HAP-1 (cell line): ENCODE measurements around the gene NAGK.

Experiments used
- DNase-seq, 2 experiments: peaks; one replicate each; pipeline ENCODE4 v3.0.0-alpha.2; 2016 to 2020; ENCODE audit warnings: low spot score in 2 of 2
- H3K27me3 ChIP-seq: fragments of 250-450 bp; sonication (Bioruptor Pico); 2 replicates; pipeline ENCODE4 v1.5.1; 2020; ENCODE audit warnings: low read depth, mild to moderate bottlenecking, moderate library complexity
- H3K36me3 ChIP-seq: fragments of 250-450 bp; sonication (Bioruptor Pico); replicated peaks from 2 replicates; pipeline ENCODE4 v1.5.1; 2020; ENCODE audit warnings: mild to moderate bottlenecking
- H3K4me1 ChIP-seq: fragments of 250-450 bp; sonication (Bioruptor Pico); 2 replicates; pipeline ENCODE4 v1.5.1; 2020; ENCODE audit warnings: mild to moderate bottlenecking
- H3K4me3 ChIP-seq: fragments of 250-450 bp; sonication (Bioruptor Pico); 2 replicates; pipeline ENCODE4 v1.5.1; 2020; ENCODE audit warnings: mild to moderate bottlenecking, moderate library complexity
- H3K9me3 ChIP-seq: fragments of 250-450 bp; sonication (Bioruptor Pico); 2 replicates; pipeline ENCODE4 v1.5.1; 2020; ENCODE audit warnings: mild to moderate bottlenecking, moderate library complexity
- in situ Hi-C: fragments of 300-500 bp; cut with MboI; formaldehyde crosslinking; loops from 3 replicates; pipeline ENCODE4 v1.14.3; 2020; ENCODE audit warnings: low sequenced_read_pairs, inconsistent platforms, mixed read lengths

The NAGK gene

DNA sequence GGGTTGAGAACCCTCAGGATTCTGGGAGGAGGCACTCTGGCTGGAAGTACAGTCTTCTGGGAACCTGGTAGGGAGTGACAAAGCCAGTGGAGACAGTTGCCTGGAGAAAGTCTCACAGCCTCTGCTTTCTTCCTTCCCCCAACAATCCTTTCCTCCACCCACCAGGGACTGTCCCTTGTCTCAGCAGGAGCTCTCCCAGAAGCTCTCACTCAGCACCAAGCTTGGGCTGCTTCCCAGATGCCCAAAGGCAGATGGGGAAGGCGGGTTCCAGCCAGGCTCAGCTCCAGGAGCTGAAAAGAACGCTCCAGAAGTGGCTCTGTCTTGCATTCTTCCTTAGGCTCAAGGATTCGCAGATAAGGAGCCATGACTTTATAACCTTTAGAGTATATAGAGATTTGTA, 7.6 kb upstream of the NAGK start:
- no peaks in the 10 kb centered on the region for H3K4me1 ChIP-seq
- no peak overlapping the region for H3K4me3 ChIP-seq
- no peaks in the 10 kb centered on the region for H3K9me3 ChIP-seq
- in situ Hi-C loops, result no loop called here
- H3K36me3 ChIP-seq, result no peaks in the 10 kb centered on the region
- peaks cover 7% of the 10 kb centered on the region; the same call in 1 of the 2 replicates for H3K27me3 ChIP-seq
- DNase-seq, result no peak

DNA sequence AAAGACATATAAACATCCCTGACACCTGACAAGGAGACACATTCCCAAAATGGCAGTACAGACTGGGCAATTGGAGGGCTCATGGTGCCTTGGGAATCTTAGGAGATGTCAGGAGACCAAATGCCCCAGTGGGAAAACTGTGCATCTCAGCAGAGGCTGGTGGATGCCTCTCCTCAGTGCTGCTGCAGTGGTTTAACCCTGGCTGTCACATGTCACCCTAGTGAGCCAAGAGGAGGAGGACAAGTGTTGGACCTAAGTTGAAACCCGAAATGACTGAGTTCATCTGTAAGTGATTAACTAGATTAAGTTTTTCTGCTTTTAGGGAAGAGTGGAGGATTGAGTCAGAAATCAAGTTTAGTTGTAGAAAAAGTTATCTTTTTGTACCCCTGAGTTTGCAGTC, 5.2 kb upstream of the NAGK start:
- H3K4me1 ChIP-seq, result peaks cover 7% of the 10 kb centered on the region
- in situ Hi-C loops, result no loop called here
- H3K4me3 ChIP-seq, result no peak overlapping the region
- peaks cover 7% of the 10 kb centered on the region; the same call in 1 of the 2 replicates for H3K27me3 ChIP-seq
- H3K9me3 ChIP-seq, result no peaks in the 10 kb centered on the region
- DNase-seq, result no peak
- H3K36me3 ChIP-seq, result no peaks in the 10 kb centered on the region

DNA sequence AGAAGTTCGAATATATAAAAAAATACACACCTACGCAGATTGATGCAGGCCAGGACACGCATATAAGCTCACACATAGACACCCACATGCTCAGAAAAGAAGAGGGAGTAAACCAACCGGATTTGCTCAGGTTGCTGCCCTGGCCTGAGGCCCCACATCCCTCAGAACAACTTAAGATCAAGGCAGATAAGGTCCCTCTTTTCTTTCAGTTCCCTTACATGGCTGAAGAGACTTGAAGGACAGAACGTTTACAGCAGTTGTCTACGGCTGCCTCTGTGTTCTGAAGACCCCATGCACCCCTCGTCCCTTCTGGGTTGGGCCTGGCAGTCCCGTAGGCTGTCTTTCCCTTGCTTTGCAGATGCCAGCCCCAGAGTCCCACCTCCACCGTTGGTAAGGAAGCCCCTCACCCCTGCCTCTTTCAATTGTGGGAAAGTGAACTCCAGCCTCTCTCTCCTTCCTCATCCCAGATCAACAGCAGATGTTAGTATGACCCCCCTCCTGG, 4.3 kb upstream of the NAGK start:
- no peak for DNase-seq
- in situ Hi-C loops, result no loop called here
- Histone ChIP-seq H3K4me3 (no peak overlapping the region), H3K27me3 (peaks cover 7% of the 10 kb centered on the region; the same call in 1 of the 2 replicates), H3K36me3 (no peaks in the 10 kb centered on the region), H3K9me3 (no peaks in the 10 kb centered on the region), H3K4me1 (peaks cover 7% of the 10 kb centered on the region)

DNA sequence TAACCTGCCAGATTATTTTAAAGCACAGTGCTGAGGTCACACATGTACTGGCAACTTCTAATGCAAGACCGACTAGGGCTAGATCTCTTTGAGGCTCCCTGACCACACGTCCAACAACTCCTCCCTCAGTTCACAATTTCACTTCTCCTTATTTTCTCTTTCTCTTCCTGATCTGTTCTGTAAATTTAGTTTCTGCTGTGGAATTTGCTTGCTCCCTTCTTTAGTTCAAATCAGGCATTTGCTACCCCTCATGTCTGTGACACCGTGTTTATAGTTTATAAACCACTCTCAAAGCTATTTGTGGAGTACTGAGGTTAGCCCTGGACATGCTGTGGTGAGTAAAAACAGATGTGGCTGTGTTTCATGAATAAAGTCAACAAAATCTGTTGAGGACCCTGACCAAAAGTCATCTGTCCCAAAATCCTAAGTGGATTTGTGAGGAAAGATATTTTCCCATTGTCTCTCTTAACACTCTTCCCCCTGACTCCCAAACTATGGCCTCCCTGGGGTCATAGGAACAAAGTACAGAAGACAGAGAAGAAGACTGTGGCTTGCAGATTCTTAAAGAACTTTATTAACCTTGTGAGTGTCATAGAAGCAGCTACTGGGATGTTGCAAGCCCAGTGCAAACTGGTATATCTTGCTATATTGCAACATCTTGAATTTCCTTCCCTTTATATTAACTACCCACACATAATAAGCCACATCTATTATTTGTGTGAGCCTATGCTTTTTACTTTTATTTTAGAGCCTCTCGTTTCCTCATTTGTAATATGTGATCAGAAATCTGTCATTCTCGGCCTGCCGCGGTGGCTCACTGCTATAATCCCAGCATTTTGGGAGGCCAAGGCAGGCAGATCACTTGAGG, 3.5 kb upstream of the NAGK start:
- Histone ChIP-seq H3K36me3 (no peaks in the 10 kb centered on the region), H3K4me3 (no peak overlapping the region), H3K27me3 (peaks cover 7% of the 10 kb centered on the region; the same call in 1 of the 2 replicates), H3K9me3 (no peaks in the 10 kb centered on the region), H3K4me1 (peaks cover 7% of the 10 kb centered on the region)
- no peak for DNase-seq
- in situ Hi-C loops, result no loop called here

DNA sequence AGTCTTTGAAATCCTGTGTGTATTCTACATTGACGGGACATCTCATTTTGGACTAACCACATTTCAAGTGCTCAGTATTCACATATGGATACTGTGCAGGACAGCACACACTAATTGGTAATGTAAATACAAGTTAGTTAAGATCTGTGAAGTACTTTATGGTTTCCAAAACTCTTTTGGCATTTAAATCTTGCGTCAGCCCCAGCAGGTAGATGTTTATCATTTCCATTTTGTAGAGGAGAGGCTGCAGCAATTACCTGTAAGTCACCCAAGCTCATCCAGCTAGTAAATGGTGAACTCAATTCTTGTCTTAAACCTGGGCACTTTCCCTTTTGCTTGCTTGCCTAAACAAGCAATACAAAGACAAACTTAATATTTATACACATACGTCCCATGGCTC, 1.6 kb upstream of the NAGK start:
- DNase-seq, result no peak
- H3K9me3 ChIP-seq, result no peaks in the 10 kb centered on the region
- H3K4me1 ChIP-seq, result peaks cover 7% of the 10 kb centered on the region
- no peak overlapping the region for H3K4me3 ChIP-seq
- H3K36me3 ChIP-seq, result no peaks in the 10 kb centered on the region
- H3K27me3 ChIP-seq, result 0 out of 2 replicates have a peak, but pooled peaks cover 3% of the 10 kb centered on the region
- in situ Hi-C loops, result no loop called here

DNA sequence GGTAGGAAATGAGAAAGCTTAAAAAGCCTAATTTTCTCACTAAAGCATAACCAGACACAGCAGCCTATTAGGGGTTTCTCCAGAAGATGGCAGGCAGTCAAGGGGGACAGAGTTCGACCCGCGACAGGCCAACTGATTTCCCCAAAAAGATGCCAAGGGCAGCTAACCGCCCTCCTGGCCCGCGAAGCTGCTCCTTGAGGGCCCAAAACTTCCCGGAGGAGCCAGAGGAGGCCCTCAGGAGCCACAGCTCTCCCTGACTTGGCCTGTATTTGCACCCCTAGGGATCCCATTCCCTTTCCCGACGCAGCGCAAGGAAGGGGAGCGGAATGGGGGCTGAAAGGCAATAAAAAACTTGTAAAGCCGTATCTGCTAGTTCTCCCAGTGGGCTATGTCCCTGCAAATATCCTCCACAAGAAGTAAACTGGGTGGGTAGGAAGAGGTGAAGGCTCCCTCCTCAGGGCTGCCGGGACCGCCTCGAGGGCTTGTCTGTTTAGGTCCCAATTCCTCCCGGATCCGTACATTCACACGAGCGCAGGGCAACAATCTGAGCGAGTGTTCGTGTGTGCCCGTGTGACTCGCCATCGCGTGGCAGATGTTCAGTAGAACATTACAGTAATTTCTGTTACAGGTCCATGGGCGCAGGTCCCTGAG, 756 bp upstream of the NAGK start:
- DNase-seq, result no peak
- Histone ChIP-seq H3K36me3 (peaks cover under 1% of the 10 kb centered on the region; the same call in 1 of the 2 replicates), H3K27me3 (0 out of 2 replicates have a peak, but pooled peaks cover 3% of the 10 kb centered on the region), H3K4me1 (peaks cover 7% of the 10 kb centered on the region), H3K4me3 (peak overlapping the region; percentile 59), H3K9me3 (no peaks in the 10 kb centered on the region)
- in situ Hi-C loops, result no loop called here

DNA sequence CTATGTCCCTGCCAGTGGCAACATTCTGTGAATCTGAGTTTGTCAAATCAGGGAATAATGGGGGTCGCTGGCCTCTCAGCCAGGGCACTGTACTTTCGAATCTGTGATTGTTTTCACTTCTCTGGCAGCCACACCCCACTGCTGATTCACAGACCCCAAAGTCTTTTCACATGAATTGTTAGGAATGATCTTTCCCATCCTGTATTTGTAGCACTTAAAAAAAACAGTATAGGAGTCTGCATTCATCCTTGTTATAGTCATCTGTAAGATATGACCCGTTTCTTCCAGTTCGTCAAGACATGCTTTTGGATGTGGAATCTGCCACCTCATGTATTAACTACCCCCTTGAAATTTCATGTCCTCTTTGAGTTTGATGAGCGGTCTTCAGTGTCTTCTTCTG, 928 bp downstream of the NAGK start:
- Histone ChIP-seq H3K4me3 (peak overlapping the region; percentile 59), H3K9me3 (no peaks in the 10 kb centered on the region), H3K27me3 (no peaks in the 10 kb centered on the region), H3K36me3 (peaks cover 3% of the 10 kb centered on the region; the same call in 1 of the 2 replicates), H3K4me1 (peaks cover 7% of the 10 kb centered on the region)
- in situ Hi-C loops, result no loop called here
- no peak for DNase-seq

DNA sequence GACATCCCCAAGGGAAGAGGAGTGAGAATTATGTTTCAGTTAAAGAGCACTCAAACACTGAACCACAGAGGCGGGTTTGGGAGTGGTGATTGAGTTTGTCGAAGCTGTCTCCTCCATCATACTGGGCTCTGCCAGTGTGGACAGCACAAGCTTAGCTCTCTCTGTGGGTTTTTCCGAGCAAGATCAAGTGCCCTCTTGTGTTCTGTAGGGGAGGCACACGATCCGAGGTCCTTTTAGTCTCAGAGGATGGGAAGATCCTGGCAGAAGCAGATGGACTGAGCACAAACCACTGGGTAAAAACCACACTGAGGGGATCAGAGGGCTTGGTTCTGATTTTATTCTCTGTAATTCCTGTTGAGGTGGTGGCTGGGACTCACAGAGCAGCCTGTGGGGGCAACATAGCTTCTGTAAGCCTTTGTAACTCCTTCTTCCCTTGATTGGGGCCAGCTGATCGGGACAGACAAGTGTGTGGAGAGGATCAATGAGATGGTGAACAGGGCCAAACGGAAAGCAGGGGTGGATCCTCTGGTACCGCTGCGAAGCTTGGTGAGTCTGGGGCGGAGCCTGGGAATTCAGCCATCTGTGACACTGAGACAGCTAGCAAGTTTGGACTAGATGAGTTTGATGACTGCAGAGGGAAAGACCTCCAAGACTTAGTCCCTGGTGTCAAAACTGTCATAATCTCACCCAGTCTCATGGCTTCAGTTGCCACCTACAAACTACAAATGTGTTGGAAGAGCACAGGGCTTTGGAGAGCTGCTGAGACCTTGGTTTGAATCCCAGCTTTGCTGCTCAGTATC, 2.0 kb downstream of the NAGK start:
- in situ Hi-C loops, result no loop called here
- Histone ChIP-seq H3K36me3 (peaks cover 3% of the 10 kb centered on the region; the same call in 1 of the 2 replicates), H3K4me3 (no peak overlapping the region), H3K27me3 (no peaks in the 10 kb centered on the region), H3K9me3 (no peaks in the 10 kb centered on the region), H3K4me1 (peaks cover 7% of the 10 kb centered on the region)
- no peak for DNase-seq

DNA sequence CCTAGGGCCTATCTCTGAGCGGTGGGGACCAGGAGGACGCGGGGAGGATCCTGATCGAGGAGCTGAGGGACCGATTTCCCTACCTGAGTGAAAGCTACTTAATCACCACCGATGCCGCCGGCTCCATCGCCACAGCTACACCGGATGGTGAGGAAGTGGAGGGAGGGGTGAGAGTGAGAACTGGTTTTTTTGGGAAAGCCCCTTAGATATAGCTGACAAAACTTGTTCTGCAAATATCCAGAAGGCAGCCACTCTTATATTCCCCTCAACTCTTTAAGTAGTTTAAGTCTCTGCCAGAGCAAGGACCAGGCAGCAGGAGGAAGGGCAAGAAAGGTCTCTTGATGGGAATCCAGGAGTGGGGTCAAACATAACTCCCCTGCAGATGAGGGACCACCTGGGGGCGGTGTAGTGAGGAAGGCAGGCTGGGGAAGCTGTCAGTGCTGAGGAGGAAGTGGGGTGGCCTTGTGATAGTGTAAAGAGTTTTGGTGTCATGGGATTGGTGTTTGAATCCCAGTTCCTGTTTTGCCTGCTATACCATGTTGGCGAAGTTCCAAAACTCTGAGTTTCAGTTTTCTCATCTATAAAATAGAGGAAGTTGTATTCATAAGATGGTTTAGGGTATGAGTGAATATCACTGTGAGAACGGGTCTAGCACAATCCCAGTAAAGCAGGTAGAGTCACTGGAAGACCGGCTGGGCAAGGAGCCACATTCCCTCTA, 3.4 kb downstream of the NAGK start:
- no peak overlapping the region for H3K4me3 ChIP-seq
- H3K4me1 ChIP-seq, result peaks cover 7% of the 10 kb centered on the region
- no peaks in the 10 kb centered on the region for H3K27me3 ChIP-seq
- DNase-seq, result no peak
- H3K36me3 ChIP-seq, result peaks cover 3% of the 10 kb centered on the region
- in situ Hi-C loops, result no loop called here
- H3K9me3 ChIP-seq, result no peaks in the 10 kb centered on the region

DNA sequence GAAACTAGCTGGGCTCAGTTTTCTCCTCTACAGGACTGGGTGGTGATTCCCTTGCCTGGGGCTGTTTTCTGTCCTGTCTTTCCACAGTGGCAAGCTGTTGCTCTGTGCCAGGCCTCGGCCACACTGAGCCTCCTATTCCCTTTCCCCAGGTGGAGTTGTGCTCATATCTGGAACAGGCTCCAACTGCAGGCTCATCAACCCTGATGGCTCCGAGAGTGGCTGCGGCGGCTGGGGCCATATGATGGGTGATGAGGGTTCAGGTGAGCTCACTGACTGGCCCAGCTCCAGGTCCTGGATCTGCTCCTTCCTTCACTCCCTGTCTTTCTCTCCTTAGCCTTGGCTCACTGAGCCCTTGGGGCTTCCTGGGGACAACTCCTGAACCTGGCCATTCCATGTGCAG, 4.0 kb downstream of the NAGK start:
- no peaks in the 10 kb centered on the region for H3K9me3 ChIP-seq
- H3K4me3 ChIP-seq, result no peak overlapping the region
- H3K4me1 ChIP-seq, result peaks cover 5% of the 10 kb centered on the region
- H3K27me3 ChIP-seq, result no peaks in the 10 kb centered on the region
- no peak for DNase-seq
- peaks cover 7% of the 10 kb centered on the region for H3K36me3 ChIP-seq
- in situ Hi-C loops, result no loop called here

DNA sequence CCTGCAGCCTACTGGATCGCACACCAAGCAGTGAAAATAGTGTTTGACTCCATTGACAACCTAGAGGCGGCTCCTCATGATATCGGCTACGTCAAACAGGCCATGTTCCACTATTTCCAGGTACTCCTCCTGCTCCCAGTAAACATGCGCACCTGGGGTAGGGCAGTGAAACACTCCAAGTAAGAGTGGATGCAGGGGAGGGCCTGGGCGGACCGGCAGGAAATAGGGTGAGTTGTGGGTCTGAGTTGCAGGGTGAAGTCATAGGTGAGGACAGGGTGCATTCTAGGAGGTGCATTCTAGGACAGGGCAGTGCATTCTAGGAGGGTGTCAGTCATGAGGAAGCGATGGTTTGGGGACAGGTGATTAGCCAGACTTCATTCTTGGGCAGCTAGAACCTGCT, 5.0 kb downstream of the NAGK start:
- in situ Hi-C loops, result no loop called here
- Histone ChIP-seq H3K4me1 (no peaks in the 10 kb centered on the region), H3K27me3 (no peaks in the 10 kb centered on the region), H3K9me3 (no peaks in the 10 kb centered on the region), H3K4me3 (no peak overlapping the region), H3K36me3 (peaks cover 7% of the 10 kb centered on the region)
- DNase-seq, result no peak

DNA sequence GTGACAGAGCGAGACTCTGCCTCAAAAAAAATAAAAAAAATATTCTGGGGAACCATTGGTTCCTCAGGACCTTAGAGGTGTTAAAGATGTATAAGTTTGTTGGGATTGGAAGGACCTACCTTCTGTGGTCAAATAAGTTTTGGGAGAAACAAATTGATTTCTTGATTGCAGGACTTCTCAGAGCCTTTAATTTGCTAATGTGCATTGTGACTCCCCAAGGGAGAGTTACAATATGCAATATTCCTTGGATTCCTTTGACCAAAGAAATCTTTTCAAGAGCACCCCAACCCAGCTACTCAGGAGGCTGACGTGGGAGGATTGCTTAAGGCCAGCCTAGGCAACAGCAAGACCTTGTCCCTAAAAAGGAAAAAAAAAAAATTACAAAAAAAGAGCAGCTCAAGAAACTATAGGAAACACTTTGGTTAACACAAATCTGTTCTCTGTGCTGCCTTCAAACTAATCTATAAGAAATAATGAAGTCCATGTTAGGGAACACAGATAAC, 6.5 kb downstream of the NAGK start:
- no peak overlapping the region for H3K4me3 ChIP-seq
- no peak for DNase-seq
- no peaks in the 10 kb centered on the region for H3K27me3 ChIP-seq
- no peaks in the 10 kb centered on the region for H3K4me1 ChIP-seq
- H3K9me3 ChIP-seq, result no peaks in the 10 kb centered on the region
- in situ Hi-C loops, result no loop called here
- H3K36me3 ChIP-seq, result peaks cover 7% of the 10 kb centered on the region

DNA sequence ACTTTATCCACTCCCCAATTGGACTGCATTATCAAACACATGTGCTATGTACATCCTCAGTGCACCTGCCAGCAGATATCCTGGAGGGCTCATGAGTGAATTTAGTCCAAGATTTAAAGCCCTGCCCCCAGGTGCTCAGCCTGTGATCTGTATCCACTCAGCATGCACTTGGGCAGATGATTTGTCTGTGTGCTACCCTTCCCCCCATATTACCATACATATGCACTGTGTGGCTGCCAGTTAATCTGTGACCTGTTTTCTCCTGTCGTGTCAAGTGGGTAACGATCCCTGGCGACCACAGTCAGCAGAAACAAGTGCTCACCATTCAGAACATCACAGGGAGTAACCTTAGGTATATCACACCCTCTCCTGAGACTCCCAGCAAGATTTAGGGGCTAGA, 10.2 kb downstream of the NAGK start:
- no peaks in the 10 kb centered on the region for H3K27me3 ChIP-seq
- no peak overlapping the region for H3K4me3 ChIP-seq
- DNase-seq, result no peak
- in situ Hi-C loops, result no loop called here
- H3K9me3 ChIP-seq, result no peaks in the 10 kb centered on the region
- peaks cover 4% of the 10 kb centered on the region; the same call in 1 of the 2 replicates for H3K36me3 ChIP-seq
- H3K4me1 ChIP-seq, result no peaks in the 10 kb centered on the region
